ENCODE measurements around the gene NCAPG.

NCAPG gene

GRCh38 chr4:17875402-17876070 lies 64.8 kb downstream of the NCAPG start:
- peak; percentile 12 for DNase-seq

DNA sequence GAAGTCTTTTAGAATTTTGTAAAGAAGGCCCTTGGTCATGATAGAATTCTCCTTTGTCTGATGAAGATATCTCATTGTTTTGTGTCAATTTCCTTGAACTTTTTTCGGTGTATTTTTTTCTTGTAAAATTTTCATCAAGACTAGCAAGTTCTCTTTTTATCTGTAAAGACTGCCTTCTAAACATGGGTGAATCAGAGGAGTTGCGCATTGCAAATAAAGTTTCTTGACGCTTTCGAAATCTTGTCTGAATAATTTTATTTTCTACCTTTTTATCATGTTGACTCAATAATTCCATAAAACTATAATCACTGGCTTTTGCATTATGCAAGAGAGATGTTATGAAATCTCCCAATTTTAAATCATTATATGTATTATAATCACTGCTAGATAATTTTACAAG lies 66.2 kb downstream of the NCAPG start:
- DNase-seq: no peak

DNA sequence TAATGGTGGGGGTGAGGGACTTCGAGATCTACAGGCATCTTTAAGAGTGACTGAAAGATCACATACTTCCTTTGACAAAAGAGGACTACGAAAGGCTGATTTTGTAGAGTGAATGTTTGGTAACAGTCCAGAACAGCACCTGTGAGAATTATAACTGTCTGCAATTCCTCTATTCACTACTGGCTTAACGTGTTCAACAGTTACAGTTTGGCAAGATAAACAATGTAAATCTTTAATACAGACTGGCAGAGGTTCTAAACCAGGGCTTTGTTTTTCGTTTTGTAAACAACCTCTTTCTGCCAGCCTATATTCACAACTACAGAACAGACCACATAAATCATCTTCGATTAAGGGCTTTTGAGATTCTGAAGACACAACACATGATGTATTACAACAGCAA lies 66.9 kb downstream of the NCAPG start:
- no peak for DNase-seq

GRCh38 chr4:17884063-17884462 lies 73.3 kb downstream of the NCAPG start:
- no peak for DNase-seq

DNA sequence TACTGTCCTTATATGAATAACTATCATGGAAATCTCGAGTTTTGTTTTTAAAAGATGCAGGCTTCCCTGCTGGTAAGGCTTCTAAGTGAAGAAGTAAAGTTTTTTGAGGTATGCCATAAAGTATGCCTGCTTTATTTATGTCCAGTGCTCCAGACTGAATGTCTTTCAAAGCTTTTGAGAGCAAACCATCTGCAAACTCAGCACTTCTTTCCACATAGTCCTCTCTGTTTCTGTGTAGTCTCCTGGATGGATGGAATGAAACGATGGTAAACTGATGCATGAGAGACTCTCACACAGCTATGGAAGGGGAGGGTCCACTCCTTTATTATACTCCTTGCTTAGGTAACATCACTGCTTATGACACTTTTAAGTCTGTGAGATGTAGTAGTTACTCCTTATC lies 73.7 kb downstream of the NCAPG start:
- no peak for DNase-seq

DNA sequence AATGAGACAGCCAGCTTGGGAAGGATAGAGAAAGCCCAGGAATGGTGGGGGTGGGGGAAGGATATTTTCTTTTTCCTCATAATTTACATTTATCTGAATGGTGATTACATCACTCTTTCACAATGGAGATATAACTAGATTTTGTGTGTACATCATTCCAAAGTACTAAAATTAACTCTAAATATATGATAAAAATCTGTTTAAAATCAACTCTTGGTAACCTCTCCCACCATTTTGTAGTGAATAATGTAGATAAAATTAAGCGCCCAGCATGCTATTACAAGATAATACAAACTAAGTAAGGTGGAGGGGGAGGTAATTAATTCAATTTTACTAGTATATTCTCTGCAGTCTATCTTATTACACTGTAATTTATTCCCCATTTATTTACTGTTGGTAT lies 78.9 kb downstream of the NCAPG start:
- DNase-seq: no peak

DNA sequence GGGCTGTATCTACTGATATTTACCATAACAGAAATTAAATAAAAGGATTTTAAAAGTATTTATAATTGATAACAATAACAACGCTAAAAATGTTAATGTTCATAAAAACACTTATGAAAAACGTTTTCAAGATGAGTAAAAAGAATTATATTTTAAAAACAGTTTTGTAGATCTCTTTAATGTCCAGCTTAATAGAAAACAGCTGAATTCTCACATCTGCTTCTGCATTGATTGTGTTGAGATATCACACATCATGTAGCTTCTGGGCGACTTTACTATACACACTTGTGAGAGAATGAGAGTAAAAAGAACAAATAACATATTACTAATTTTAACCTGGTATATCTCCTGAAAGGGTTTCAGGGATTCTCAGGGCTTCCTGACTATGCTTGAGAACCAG lies 83.6 kb downstream of the NCAPG start:
- DNase-seq: no peak

All from activated CD4-positive, alpha-beta T cell treated with anti-CD3 and anti-CD28 coated beads, Interleukin-10, Interleukin-2, amounts not matched to agents 100 ng/mL and 50 ng/mL, durations not matched to agents 16 hours and 8 hours (primary cell).